GM18517 (cell line): ENCODE results near the gene NRCAM.

Experiments used
- ATAC-seq: cut with Tn5 transposase; IDR thresholded peaks from one replicate; pipeline ENCODE4 v1.9.1; 2021; ENCODE audit warnings: mild to moderate bottlenecking, moderate library complexity; ENCODE audit not compliant: unreplicated experiment

NRCAM gene

GRCh38 chr7:108227366-108227765 lies 228.9 kb downstream of the NRCAM start:
- no peak for ATAC-seq

GRCh38 chr7:108226816-108227299 lies 229.4 kb downstream of the NRCAM start:
- no peak for ATAC-seq

- ATAC-seq, result no peak
Measured at GRCh38 chr7:108225531-108226181, 230.6 kb downstream of the NRCAM start.

GRCh38 chr7:108224387-108224786 lies 231.8 kb downstream of the NRCAM start:
- ATAC-seq, result no peak

- ATAC-seq, result no peak
Measured at GRCh38 chr7:108222236-108222892, 233.9 kb downstream of the NRCAM start.

- ATAC-seq, result peak; percentile 57
Measured at GRCh38 chr7:108211382-108212201, 244.6 kb downstream of the NRCAM start.

GRCh38 chr7:108210796-108211195 lies 245.4 kb downstream of the NRCAM start:
- no peak for ATAC-seq

GRCh38 chr7:108205311-108205710 lies 250.9 kb downstream of the NRCAM start:
- no peak for ATAC-seq

- ATAC-seq, result no peak
Measured at GRCh38 chr7:108204281-108204796, 251.9 kb downstream of the NRCAM start.

- ATAC-seq, result peak; percentile 57
Measured at GRCh38 chr7:108203537-108203936, 252.7 kb downstream of the NRCAM start.

GRCh38 chr7:108202743-108203142 lies 253.5 kb downstream of the NRCAM start:
- ATAC-seq, result no peak

GRCh38 chr7:108201766-108202165 lies 254.5 kb downstream of the NRCAM start:
- no peak for ATAC-seq

- ATAC-seq, result no peak
Measured at GRCh38 chr7:108200326-108200725, 255.9 kb downstream of the NRCAM start.

- ATAC-seq, result no peak
Measured at GRCh38 chr7:108197371-108198091, 258.7 kb downstream of the NRCAM start.

- no peak for ATAC-seq
Measured at GRCh38 chr7:108196004-108196403, 260.2 kb downstream of the NRCAM start.

GRCh38 chr7:108193594-108194498 lies 262.4 kb downstream of the NRCAM start:
- no peak for ATAC-seq

GRCh38 chr7:108190891-108191290 lies 265.3 kb downstream of the NRCAM start:
- no peak for ATAC-seq

- peak; percentile 75 for ATAC-seq
Measured at GRCh38 chr7:108189733-108190388, 266.4 kb downstream of the NRCAM start.

- no peak for ATAC-seq
Measured at GRCh38 chr7:108188724-108189123, 267.5 kb downstream of the NRCAM start.
